NB4 (cell line): ENCODE data around the gene DAGLA.

Experiments
- CTCF ChIP-seq: IDR thresholded peaks from one replicate; pipeline ENCODE4 v1.5.1; 2012; ENCODE audit warnings: low read depth, low read length
- MAX ChIP-seq: IDR thresholded peaks from 2 replicates; pipeline ENCODE4 v1.6.1; 2011; ENCODE audit warnings: low read depth, low read length
- MYC ChIP-seq: IDR thresholded peaks from 2 replicates; pipeline ENCODE4 v1.6.1; 2011; ENCODE audit warnings: low read depth, low read length
- POLR2A ChIP-seq: IDR thresholded peaks from 2 replicates; pipeline ENCODE4 v1.6.1; 2011; ENCODE audit warnings: mild to moderate bottlenecking; ENCODE audit not compliant: insufficient read length; ENCODE audit errors: extremely low read depth

GRCh38 chr11:61751384-61751783 lies 71.2 kb downstream of the DAGLA start:
- TF ChIP-seq CTCF (no peak), POLR2A (no peak), MAX (no peak), MYC (no peak)
